Spleen (tissue), 13 donors: Measurements from ENCODE around the gene CHRNG. TPM values are rescaled to one million over a fixed set of nuclear protein-coding genes. Genes with fewer than 3 reads are reported as not detected.

Source experiments
- DNase-seq: peaks from one replicate; pipeline ENCODE4 v3.0.0-alpha.2; 2020
- H3K27ac ChIP-seq, 8 donors: fragments of 200-600 bp; sonication (generic) in 7 of 8; 1 replicate in 4 of 8; 2 replicates in 4 of 8; pipeline versions ENCODE4 v1.5.0 to v1.8.0; 2016 to 2021; ENCODE audit warnings: inconsistent platforms in 4 of 8, mild to moderate bottlenecking in 4 of 8, moderate library complexity in 1 of 8
- H3K27me3 ChIP-seq, 7 donors: fragments of 200-600 bp; sonication (generic) in 6 of 7; replicated peaks in 1 of 7; 1 replicate in 4 of 7; 2 replicates in 3 of 7; pipeline versions ENCODE4 v1.5.0 to v1.8.0; 2016 to 2021; ENCODE audit warnings: inconsistent platforms in 3 of 7, mild to moderate bottlenecking in 1 of 7
- H3K36me3 ChIP-seq, 6 donors: fragments of 200-600 bp; sonication (generic) in 5 of 6; 1 replicate in 4 of 6; 2 replicates in 2 of 6; pipeline versions ENCODE4 v1.5.0 to v1.8.0; 2016 to 2021; ENCODE audit warnings: inconsistent platforms in 2 of 6
- H3K4me1 ChIP-seq, 6 donors: fragments of 200-600 bp; sonication (generic) in 5 of 6; 1 replicate in 3 of 6; 2 replicates in 3 of 6; pipeline versions ENCODE4 v1.5.0 to v1.8.0; 2016 to 2021; ENCODE audit warnings: inconsistent platforms in 3 of 6
- H3K4me3 ChIP-seq, 8 donors: fragments of 200-600 bp; sonication (generic) in 7 of 8; 1 replicate in 4 of 8; 2 replicates in 4 of 8; pipeline versions ENCODE4 v1.5.0 to v1.8.0; 2016 to 2021; ENCODE audit warnings: inconsistent platforms in 4 of 8, mild to moderate bottlenecking in 4 of 8, moderate library complexity in 2 of 8
- H3K9me3 ChIP-seq, 8 donors: fragments of 200-600 bp; sonication (generic) in 7 of 8; 1 replicate in 4 of 8; 2 replicates in 4 of 8; pipeline versions ENCODE4 v1.5.0 to v1.8.0; 2016 to 2021; ENCODE audit warnings: inconsistent platforms in 4 of 8
- POLR2A ChIP-seq, 3 donors: fragments of 450-650 bp; IDR thresholded peaks; one replicate each; pipeline ENCODE4 v1.5.1; 2017; ENCODE audit warnings: antibody characterized with exemption in 3 of 3, mild to moderate bottlenecking in 1 of 3
- POLR2AphosphoS5 ChIP-seq, 3 donors: sonication (generic); formaldehyde crosslinking; IDR thresholded peaks; one replicate each; pipeline ENCODE4 v1.5.1; 2017; ENCODE audit warnings: antibody characterized with exemption in 3 of 3
- WGBS, 5 donors: extraction: QIAGEN DNeasy Blood & Tissue Kit in 3 of 5; methylation state at CpG; one replicate each; pipeline versions ENCODE4 v1.1.5 to v1.1.7; 2013 to 2018; 5-methylcytosine and 5-hydroxymethylcytosine counted together
- intact Hi-C: fragments of 100-400 bp; cut with DNase I; formaldehyde crosslinking; loops from one replicate; pipeline ENCODE4 v1.15.0; 2023; ENCODE audit warnings: low total_unique reads
- long read RNA-seq, 2 donors: transcript quantifications; one replicate each; lab custom pipeline, GENCODE V29; 2026
- polyA plus RNA-seq, 3 donors: library from polyadenylated mRNA; stranded (reverse); fragments of 200-250 nt; gene quantifications; one replicate each; pipeline ENCODE4 v1.2.1, GENCODE V29; 2013
- total RNA-seq, 7 donors: library from RNA; depleted of rRNA in 3 of 7; stranded (reverse); fragments of >200 nt in 3 of 7; fragmentation: NEBNext Ultra II Directional in 4 of 7; extraction: Animal tissue kit (Norgen Biotek cat#: 25700) in 4 of 7; gene quantifications; one replicate each; pipeline versions ENCODE4 v1.1.0 to v1.2.1, GENCODE V29; 2016 to 2021
- TF ChIP-seq, protein P1 (sequence below), 11 experiments: fragments of 200-600 bp in 7 of 11; fragments of 450-650 bp in 4 of 11; sonication (generic) in 4 of 11; IDR thresholded peaks in 8 of 11; conservative IDR thresholded peaks in 3 of 11; 1 replicate in 7 of 11; 2 replicates in 4 of 11; pipeline versions ENCODE4 v1.4.0 to v1.8.0; 2016 to 2021; ENCODE audit warnings: antibody characterized with exemption in 11 of 11, inconsistent platforms in 4 of 11, mild to moderate bottlenecking in 1 of 11
- donor health status: healthy with polysubstance abuse.
- donor health status: DM: no; HTN: no; CAD: no; lungs with moderate emphysema.
- donor health status: DM: no; HTN: no; CAD: no.
- donor health status: Bipolar disorder and iron deficiency.
- donor health status: healthy.
- donor health status: DM: no; HTN: no; CAD: no.
- donor health status: DM: yes; HTN: yes; CAD: no.

Gene CHRNG, protein sequence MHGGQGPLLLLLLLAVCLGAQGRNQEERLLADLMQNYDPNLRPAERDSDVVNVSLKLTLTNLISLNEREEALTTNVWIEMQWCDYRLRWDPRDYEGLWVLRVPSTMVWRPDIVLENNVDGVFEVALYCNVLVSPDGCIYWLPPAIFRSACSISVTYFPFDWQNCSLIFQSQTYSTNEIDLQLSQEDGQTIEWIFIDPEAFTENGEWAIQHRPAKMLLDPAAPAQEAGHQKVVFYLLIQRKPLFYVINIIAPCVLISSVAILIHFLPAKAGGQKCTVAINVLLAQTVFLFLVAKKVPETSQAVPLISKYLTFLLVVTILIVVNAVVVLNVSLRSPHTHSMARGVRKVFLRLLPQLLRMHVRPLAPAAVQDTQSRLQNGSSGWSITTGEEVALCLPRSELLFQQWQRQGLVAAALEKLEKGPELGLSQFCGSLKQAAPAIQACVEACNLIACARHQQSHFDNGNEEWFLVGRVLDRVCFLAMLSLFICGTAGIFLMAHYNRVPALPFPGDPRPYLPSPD
- not detected for total RNA-seq
- under 1 TPM in 1 of 3 donors, not detected in 2; 0.06 TPM for polyA plus RNA-seq
- long read RNA-seq, donor 1: 0 reads
- long read RNA-seq, donor 2: 0 reads

DNA sequence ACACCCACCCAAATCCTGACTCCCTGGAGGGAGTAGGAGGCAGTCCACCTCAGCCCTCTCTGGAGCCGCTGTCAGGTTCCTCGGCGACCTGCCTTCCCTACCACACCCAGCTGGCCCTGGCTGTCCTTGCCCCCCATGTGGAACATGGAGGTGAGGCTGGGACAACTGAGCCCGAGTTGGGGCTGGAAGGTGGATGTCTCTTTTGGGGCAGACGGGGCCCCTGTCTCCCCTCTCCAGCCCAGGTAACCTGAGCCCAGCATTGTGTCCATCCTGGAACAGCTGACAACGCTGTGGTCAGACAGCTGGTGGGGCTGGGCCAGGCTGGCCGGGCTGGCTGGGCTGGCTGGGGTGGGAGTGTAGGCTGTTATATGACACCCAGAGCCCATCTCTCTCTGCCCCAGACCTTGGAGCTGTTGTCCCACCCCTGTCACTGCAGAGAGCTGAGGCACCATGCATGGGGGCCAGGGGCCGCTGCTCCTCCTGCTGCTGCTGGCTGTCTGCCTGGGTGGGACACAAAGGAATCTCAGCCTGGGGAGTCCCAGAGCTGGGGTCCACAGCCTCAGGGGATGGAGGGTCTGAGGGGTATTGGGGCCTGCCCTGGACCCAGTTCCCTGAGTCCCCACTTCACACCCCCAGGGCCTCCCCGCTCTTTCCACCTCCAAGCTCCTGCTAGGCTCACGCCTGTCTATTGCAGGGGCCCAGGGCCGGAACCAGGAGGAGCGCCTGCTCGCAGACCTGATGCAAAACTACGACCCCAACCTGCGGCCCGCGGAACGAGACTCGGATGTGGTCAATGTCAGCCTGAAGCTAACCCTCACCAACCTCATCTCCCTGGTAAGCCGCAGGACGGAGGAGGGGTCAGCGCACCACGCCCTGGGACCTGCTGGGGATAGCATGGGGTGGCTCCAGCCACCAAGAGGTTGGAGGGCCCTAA is at the start of gene CHRNG:
CHRNG (plus strand) TSS at position 395 of the 934 bp plus-strand sequence; CDS start at position 451, 56 bp downstream.
- Histone ChIP-seq H3K4me3 (no peak within 1 kb of the TSS), H3K27ac (peak within 1 kb of the TSS in 2 of 8 donors; percentile 5 to 8), H3K4me1 (peaks cover 0 to 26% (median 0%) of the 10 kb centered on the region in 6 donors), H3K36me3 (peaks cover 0 to 12% (median 0%) of the 10 kb centered on the region in 6 donors), H3K9me3 (peaks cover 0 to 10% (median 6%) of the 10 kb centered on the region in 8 donors), H3K27me3 (peaks cover 0 to 50% (median 12%) of the 10 kb centered on the region in 7 donors)
- peak; percentile 71 for DNase-seq
- intact Hi-C loops: no loop called here
- WGBS, 5 donors: 63 to 70% (median 69%) methylated on average over 18 to 23 of the region's 23 CpGs
- TF ChIP-seq POLR2AphosphoS5 (IDR thresholded peaks at IDR 0.05) (peak in 1 of 3 donors; percentile 40), POLR2A (IDR thresholded peaks at IDR 0.05) (no peak)

DNA sequence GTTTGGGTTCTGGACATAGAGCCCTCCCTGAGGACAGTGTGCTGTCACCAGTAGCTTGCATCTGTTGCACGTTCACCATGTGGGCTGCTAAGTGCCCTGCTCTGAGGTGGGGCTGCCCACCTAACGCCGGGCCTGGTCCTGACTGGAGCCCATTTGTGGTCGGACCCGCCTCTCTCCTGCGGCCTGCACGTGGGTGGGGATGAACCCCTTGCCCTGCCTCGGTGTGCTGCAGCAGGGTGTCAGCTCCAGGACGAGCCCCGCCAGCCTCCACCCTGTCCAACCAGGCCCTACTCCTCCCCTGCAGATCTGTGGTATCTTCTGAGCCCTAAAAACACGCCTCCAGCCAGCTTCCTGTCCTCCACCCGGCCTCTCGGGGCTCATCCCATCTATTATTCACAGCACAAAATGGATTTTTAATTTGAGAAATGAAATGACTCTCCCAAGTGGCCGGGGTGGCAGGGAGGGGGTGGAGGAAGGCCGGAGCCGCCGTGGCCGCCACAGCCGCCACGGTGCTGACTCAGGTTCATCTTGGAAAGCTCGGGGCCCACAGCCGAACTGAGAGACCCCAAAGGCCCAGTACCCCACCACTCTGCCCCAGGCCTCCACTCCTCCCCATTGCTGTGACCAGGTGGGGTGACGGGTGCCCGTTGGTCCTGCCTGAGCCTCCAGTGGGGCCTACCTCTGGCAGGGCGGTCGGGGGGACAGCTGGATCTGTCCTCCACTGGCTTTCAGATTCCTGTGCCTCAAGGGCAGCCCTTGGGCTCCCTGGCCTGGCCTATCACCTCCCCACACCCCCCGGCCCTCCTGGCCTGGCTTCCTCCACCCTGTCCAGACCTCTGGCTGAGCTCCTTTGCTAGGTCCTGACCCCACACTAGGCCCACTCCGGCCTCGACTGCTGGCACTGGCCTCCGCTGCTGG is 49.0 kb upstream of the CHRNG start:
- WGBS, 5 donors: 78 to 90% (median 87%) methylated on average over 29 to 30 of the region's 30 CpGs
- intact Hi-C loops: no loop called here
- H3K9me3 ChIP-seq: no peaks in the 10 kb centered on the region
- peaks cover 0 to 67% (median 36%) of the 10 kb centered on the region in 7 donors for H3K27me3 ChIP-seq
- peaks cover 9 to 27% (median 23%) of the 10 kb centered on the region in 6 donors for H3K4me1 ChIP-seq
- H3K27ac ChIP-seq: no peak overlapping the region
- no peak overlapping the region for H3K4me3 ChIP-seq
- peak; percentile 67 for DNase-seq
- no peaks in the 10 kb centered on the region for H3K36me3 ChIP-seq
- TF ChIP-seq POLR2A (IDR thresholded peaks at IDR 0.05): no peak
- TF ChIP-seq POLR2AphosphoS5 (IDR thresholded peaks at IDR 0.05): no peak
- TF ChIP-seq, protein P1, sequence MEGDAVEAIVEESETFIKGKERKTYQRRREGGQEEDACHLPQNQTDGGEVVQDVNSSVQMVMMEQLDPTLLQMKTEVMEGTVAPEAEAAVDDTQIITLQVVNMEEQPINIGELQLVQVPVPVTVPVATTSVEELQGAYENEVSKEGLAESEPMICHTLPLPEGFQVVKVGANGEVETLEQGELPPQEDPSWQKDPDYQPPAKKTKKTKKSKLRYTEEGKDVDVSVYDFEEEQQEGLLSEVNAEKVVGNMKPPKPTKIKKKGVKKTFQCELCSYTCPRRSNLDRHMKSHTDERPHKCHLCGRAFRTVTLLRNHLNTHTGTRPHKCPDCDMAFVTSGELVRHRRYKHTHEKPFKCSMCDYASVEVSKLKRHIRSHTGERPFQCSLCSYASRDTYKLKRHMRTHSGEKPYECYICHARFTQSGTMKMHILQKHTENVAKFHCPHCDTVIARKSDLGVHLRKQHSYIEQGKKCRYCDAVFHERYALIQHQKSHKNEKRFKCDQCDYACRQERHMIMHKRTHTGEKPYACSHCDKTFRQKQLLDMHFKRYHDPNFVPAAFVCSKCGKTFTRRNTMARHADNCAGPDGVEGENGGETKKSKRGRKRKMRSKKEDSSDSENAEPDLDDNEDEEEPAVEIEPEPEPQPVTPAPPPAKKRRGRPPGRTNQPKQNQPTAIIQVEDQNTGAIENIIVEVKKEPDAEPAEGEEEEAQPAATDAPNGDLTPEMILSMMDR (IDR thresholded peaks at IDR 0.05 in 8 of 11, conservative IDR thresholded peaks at IDR 0.05 in 3 of 11): no peak

DNA sequence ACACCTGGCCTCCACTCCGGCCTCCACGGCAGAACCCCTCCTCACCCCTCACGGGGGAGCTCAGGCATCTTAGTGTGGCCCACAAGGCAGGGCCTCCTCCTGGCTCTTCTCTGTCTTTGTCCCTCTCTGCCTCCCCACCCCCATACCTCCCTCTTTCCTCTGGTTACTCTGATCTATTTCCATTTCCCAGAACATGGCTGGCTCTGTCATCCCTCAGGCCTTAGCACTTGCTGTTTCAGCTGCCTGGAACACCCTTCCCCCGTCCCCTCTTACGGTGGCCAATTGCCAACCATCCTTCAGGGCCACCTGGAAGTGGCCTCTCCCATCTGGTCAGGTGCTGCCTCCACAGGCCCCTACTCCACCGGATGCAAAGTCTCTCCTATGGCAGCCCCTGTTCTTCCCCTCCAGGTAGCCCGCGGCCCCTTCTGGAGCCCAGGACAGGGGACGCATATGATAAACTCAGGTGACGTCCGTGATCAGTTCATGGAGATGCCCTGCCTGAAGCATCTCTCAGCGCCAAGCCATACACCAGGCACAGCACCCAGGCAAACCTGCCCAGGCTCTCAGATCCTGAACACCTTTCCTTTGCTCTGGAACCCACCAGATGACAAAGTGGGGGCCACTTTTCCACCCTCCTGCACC is 48.2 kb upstream of the CHRNG start:
- H3K27me3 ChIP-seq: peaks cover 0 to 60% (median 29%) of the 10 kb centered on the region in 7 donors
- 83 to 97% (median 91%) methylated on average over 12 of the region's 12 CpGs for WGBS, 5 donors
- no peak for TF ChIP-seq POLR2AphosphoS5 (IDR thresholded peaks at IDR 0.05)
- TF ChIP-seq, protein P1 (IDR thresholded peaks at IDR 0.05 in 8 of 11, conservative IDR thresholded peaks at IDR 0.05 in 3 of 11): no peak
- no peak for TF ChIP-seq POLR2A (IDR thresholded peaks at IDR 0.05)
- intact Hi-C loops: no loop called here
- no peak overlapping the region for H3K4me3 ChIP-seq
- peak; percentile 43 for DNase-seq
- H3K4me1 ChIP-seq: peaks cover 9 to 19% (median 15%) of the 10 kb centered on the region in 6 donors
- H3K36me3 ChIP-seq: no peaks in the 10 kb centered on the region
- H3K9me3 ChIP-seq: no peaks in the 10 kb centered on the region
- H3K27ac ChIP-seq: no peak overlapping the region
